Measurements from ENCODE around the gene CNIH1. TPM values are rescaled to one million over a fixed set of nuclear protein-coding genes. Genes with fewer than 3 reads are reported as not detected.

Gene CNIH1
- polyA plus RNA-seq, 1 of the 3 experiments (the other 2 are of a cell fraction) = 145 TPM

GRCh38 chr14:54425537-54426274 is 15.5 kb downstream of the CNIH1 start:
- Histone ChIP-seq H3K27me3 (ENCODE audit: insufficient read depth) (no peaks in the 10 kb centered on the region), H3K27ac (ENCODE audit: low read depth in 2 of 2, low read length in 1 of 2) (no peak overlapping the region), H3K4me3 (ENCODE audit: low read depth in 2 of 2, low read length in 1 of 2) (no peak overlapping the region), H3K36me3 (replicated peaks in 1 of 2; ENCODE audit: control insufficient read depth in 1 of 2, insufficient read depth in 2 of 2, low read length in 1 of 2) (peaks cover 59 to 63% of the 10 kb centered on the region in 2 experiments), H2AFZ (ENCODE audit: low read depth) (no peak overlapping the region), H3K9ac (no peak overlapping the region), H3K79me2 (ENCODE audit: insufficient read depth) (peaks cover 15% of the 10 kb centered on the region), H3K9me3 (no peaks in the 10 kb centered on the region), H3K4me2 (no peak overlapping the region), H3K4me1 (ENCODE audit: control insufficient read depth in 1 of 2, insufficient read depth in 2 of 2, low read depth in 1 of 2, low read length in 1 of 2) (no peaks in the 10 kb centered on the region), H4K20me1 (ENCODE audit: insufficient read depth) (no peaks in the 10 kb centered on the region), H3K9me2 (no peaks in the 10 kb centered on the region), H3F3A (replicated peaks; ENCODE audit: insufficient read depth) (peaks cover 8% of the 10 kb centered on the region)
- DNase-seq = no peak
- TF ChIP-seq MAX (IDR thresholded peaks at IDR 0.05; ENCODE audit: low read depth) (no peak), CTCF (IDR thresholded peaks at IDR 0.05) (no peak), USF1 (IDR thresholded peaks at IDR 0.05; ENCODE audit: borderline replicate concordance, low read depth) (no peak), TCF12 (IDR thresholded peaks at IDR 0.05) (no peak), SMC3 (IDR thresholded peaks at IDR 0.05; ENCODE audit: low read depth, low read length) (no peak), MEF2A (IDR thresholded peaks at IDR 0.05; ENCODE audit: borderline replicate concordance, low read depth) (no peak), TEAD4 (IDR thresholded peaks at IDR 0.05; ENCODE audit: borderline replicate concordance, insufficient read depth) (no peak), RCOR1 (IDR thresholded peaks at IDR 0.05; ENCODE audit: low read length) (no peak), SIN3A (IDR thresholded peaks at IDR 0.05; ENCODE audit: borderline replicate concordance, low read depth, low read length) (no peak), RFX5 (IDR thresholded peaks at IDR 0.05; ENCODE audit: low read length) (no peak), REST (IDR thresholded peaks at IDR 0.05; ENCODE audit: low read depth, low read length) (no peak), NRF1 (IDR thresholded peaks at IDR 0.05; ENCODE audit: low read depth, low read length) (no peak), TAF1 (IDR thresholded peaks at IDR 0.05; ENCODE audit: borderline replicate concordance, low read depth, low read length) (no peak), RXRA (IDR thresholded peaks at IDR 0.05; ENCODE audit: borderline replicate concordance, low read depth) (no peak)
- whole genome bisulfite sequencing (ENCODE audit: low lambda C conversion rate) = 97% methylated on average over 3 of the region's 3 CpGs
- POLR2A ChIA-PET = no interaction called here
- CTCF ChIA-PET = interaction anchor here (2.6 kb wide), 1 partner anchor 16 kb away, joined by 8 read pairs; the partner anchor contains the start of gene CNIH1
